HepG2 (cell line): ENCODE measurements around the gene SRC. TPM values are rescaled to one million over a fixed set of nuclear protein-coding genes. Genes with fewer than 3 reads are reported as not detected.

Experiments
- ATAC-seq: fragments of 200-7000 bp; cut with Tn5 transposase; 3 replicates; pipeline ENCODE4 v1.9.1; 2020; ENCODE audit warnings: mild to moderate bottlenecking, moderate library complexity
- BruUV-seq: library from RNA; stranded (reverse); fragments of 400-500 nt; replicated peaks from 2 replicates; lab custom pipeline; 2021; lab: Mats Ljungman, UMichigan
- CTCF ChIA-PET: fragments of 300-600 bp; formaldehyde crosslinking; extraction: SDS; loops from one replicate; lab custom pipeline; 2021; ENCODE audit warnings: low total read pairs, inconsistent platforms, low intra/inter-chr PET ratio; lab: Yijun Ruan, JAX
- POLR2A ChIA-PET: fragments of 350-600 bp; sonication (Branson Sonifier 250); formaldehyde crosslinking; loops from one replicate; lab custom pipeline; 2020; ENCODE audit warnings: antibody characterized with exemption, inconsistent platforms; lab: Yijun Ruan, JAX
- DNase-seq: peaks from one replicate; pipeline ENCODE4 v3.0.0-alpha.2; 2015; ENCODE audit warnings: low spot score
- FAIRE-seq: peaks from 3 replicates; lab custom pipeline; 2011; peaks lifted over from hg19 to GRCh38; lab: Jason Lieb, UNC
- H2AFZ ChIP-seq: one replicate; pipeline ENCODE4 v1.6.1; 2011; ENCODE audit warnings: low read length, inconsistent platforms
- H3K27ac ChIP-seq: fragments of 300-600 bp; 3 replicates; pipeline ENCODE4 v1.8.0; 2011; ENCODE audit warnings: mixed run types, mild to moderate bottlenecking, mixed read lengths, low read length, inconsistent platforms; ENCODE audit not compliant: insufficient read depth; ENCODE audit errors: extremely low read length
- H3K27me3 ChIP-seq, 2 experiments: fragments of 200-600 bp in 1 of 2; 2 replicates in 1 of 2; 3 replicates in 1 of 2; pipeline versions ENCODE4 v1.6.0 to v1.8.0; 2011; ENCODE audit warnings: low read length in 2 of 2, mild to moderate bottlenecking in 2 of 2, moderate library complexity in 2 of 2, inconsistent platforms in 1 of 2; ENCODE audit not compliant: insufficient read depth in 2 of 2, control insufficient read depth in 1 of 2
- H3K36me3 ChIP-seq, 2 experiments: fragments of 200-600 bp in 1 of 2; replicated peaks in 1 of 2; 2 replicates in 1 of 2; 3 replicates in 1 of 2; pipeline versions ENCODE4 v1.5.1 to v1.8.0; 2011; ENCODE audit warnings: low read length in 2 of 2, inconsistent platforms in 1 of 2; ENCODE audit not compliant: insufficient read depth in 2 of 2, control insufficient read depth in 1 of 2
- H3K4me1 ChIP-seq: 2 replicates; pipeline ENCODE4 v1.5.1; 2012; ENCODE audit warnings: low read length, inconsistent platforms; ENCODE audit not compliant: insufficient read depth
- H3K4me2 ChIP-seq: 2 replicates; pipeline ENCODE4 v1.6.0; 2011; ENCODE audit warnings: low read depth, low read length, inconsistent platforms
- H3K4me3 ChIP-seq, 3 experiments: fragments of 200-600 bp in 1 of 3; sonication (generic), shearing (Covaris generic) in 1 of 3; replicated peaks in 1 of 3; 2 replicates each; pipeline ENCODE4 v1.5.1; 2011 to 2016; ENCODE audit warnings: low read length in 3 of 3, inconsistent platforms in 2 of 3, low read depth in 2 of 3, mild to moderate bottlenecking in 2 of 3, control low read depth in 1 of 3, mixed read lengths in 1 of 3; ENCODE audit not compliant: insufficient read depth in 1 of 3
- H3K79me2 ChIP-seq: one replicate; pipeline ENCODE4 v1.6.1; 2011; ENCODE audit warnings: low read length, inconsistent platforms; ENCODE audit not compliant: insufficient read depth
- H3K9ac ChIP-seq: 2 replicates; pipeline ENCODE4 v1.6.0; 2011; ENCODE audit warnings: mild to moderate bottlenecking, low read depth, low read length, inconsistent platforms; ENCODE audit not compliant: insufficient read depth
- H3K9me3 ChIP-seq: 2 replicates; pipeline ENCODE4 v1.5.1; 2012; ENCODE audit warnings: mild to moderate bottlenecking, low read length
- H4K20me1 ChIP-seq: 2 replicates; pipeline ENCODE4 v1.6.0; 2011; ENCODE audit warnings: inconsistent platforms, mild to moderate bottlenecking, low read length, moderate library complexity; ENCODE audit not compliant: insufficient read depth
- AFF4 ChIP-seq: sonication (generic); formaldehyde crosslinking; IDR thresholded peaks from 2 replicates; pipeline ENCODE4 v1.4.0; 2020; ENCODE audit warnings: missing genetic modification reagents
- FUBP1 ChIP-seq: sonication (generic); formaldehyde crosslinking; IDR thresholded peaks from 2 replicates; pipeline ENCODE4 v1.5.1; 2020; ENCODE audit warnings: missing genetic modification reagents, mild to moderate bottlenecking, borderline replicate concordance
- KAT2B ChIP-seq: fragments of 150-350 bp; IDR thresholded peaks from 2 replicates; pipeline ENCODE4 v1.6.1; 2014; ENCODE audit warnings: low read depth, low read length, borderline replicate concordance
- NCOA2 ChIP-seq: sonication (generic); formaldehyde crosslinking; IDR thresholded peaks from 2 replicates; pipeline ENCODE4 v1.8.0; 2022; ENCODE audit warnings: inconsistent platforms
- REPIN1 ChIP-seq: sonication (generic); formaldehyde crosslinking; IDR thresholded peaks from 2 replicates; pipeline ENCODE4 v1.8.0; 2022; ENCODE audit warnings: missing genetic modification reagents, low read depth, mild to moderate bottlenecking, borderline replicate concordance
- REXO4 ChIP-seq: sonication (generic); formaldehyde crosslinking; IDR thresholded peaks from 2 replicates; pipeline ENCODE4 v1.8.0; 2022; ENCODE audit warnings: missing genetic modification reagents, mild to moderate bottlenecking, borderline replicate concordance
- SOX13 ChIP-seq, 3 experiments: fragments of 450-650 bp in 1 of 3; sonication (generic) in 1 of 3; formaldehyde crosslinking in 1 of 3; IDR thresholded peaks in 2 of 3; conservative IDR thresholded peaks in 1 of 3; 2 replicates each; pipeline versions ENCODE4 v1.5.0 to v1.6.1; 2016 to 2020; ENCODE audit warnings: antibody characterized with exemption in 1 of 3, mild to moderate bottlenecking in 1 of 3, missing compliant biosample characterization in 1 of 3, missing genetic modification reagents in 1 of 3, moderate library complexity in 1 of 3
- TEAD3 ChIP-seq: optimal IDR thresholded peaks from 2 replicates; pipeline ENCODE3; 2016; ENCODE audit warnings: borderline replicate concordance
- XRCC5 ChIP-seq: fragments of 200-400 bp; formaldehyde crosslinking; optimal IDR thresholded peaks from 2 replicates; pipeline ENCODE3; 2017; ENCODE audit warnings: mild to moderate bottlenecking, low read length
- ZBTB1 ChIP-seq: sonication (generic); formaldehyde crosslinking; IDR thresholded peaks from 2 replicates; pipeline ENCODE4 v1.4.0; 2020; ENCODE audit warnings: missing genetic modification reagents, borderline replicate concordance
- ZC3H4 ChIP-seq: sonication (generic); formaldehyde crosslinking; IDR thresholded peaks from 2 replicates; pipeline ENCODE4 v1.4.0; 2020; ENCODE audit warnings: missing genetic modification reagents, borderline replicate concordance
- ZNF430 ChIP-seq: sonication (generic); formaldehyde crosslinking; IDR thresholded peaks from 2 replicates; pipeline ENCODE4 v1.9.0; 2021; ENCODE audit warnings: mild to moderate bottlenecking, missing genetic modification reagents
- ZNF44 ChIP-seq: sonication (generic); formaldehyde crosslinking; IDR thresholded peaks from 2 replicates; pipeline ENCODE4 v1.5.1; 2020; ENCODE audit warnings: mild to moderate bottlenecking, missing genetic modification reagents
- ZNF562 ChIP-seq: sonication (generic); formaldehyde crosslinking; IDR thresholded peaks from 2 replicates; pipeline ENCODE4 v1.8.0; 2022; ENCODE audit warnings: missing genetic modification reagents, borderline replicate concordance
- WGBS: methylation state at CpG from one replicate; pipeline ENCODE4 v1.1.6; 2017; ENCODE audit warnings: low lambda C conversion rate; 5-methylcytosine and 5-hydroxymethylcytosine counted together
- in situ Hi-C: cut with HindIII; loops from 2 replicates; pipeline ENCODE4 v1.10.0; 2017; ENCODE audit warnings: low pct_unique_long_range_greater_than_20kb; ENCODE audit not compliant: extremely low pct_ligation_motif_present
- intact Hi-C: fragments of 100-400 bp; cut with micrococcal nuclease; formaldehyde crosslinking; loops from one replicate; pipeline ENCODE4 v1.10.0; 2022; ENCODE audit not compliant: unreplicated experiment
- polyA plus RNA-seq, 8 experiments: library from polyadenylated mRNA; depleted of rRNA in 3 of 8; stranded (reverse) in 7 of 8; unstranded in 1 of 8; fragments of >200 nt; fragmentation: Illumina TruSeq in 4 of 8; extraction: Trizol in 4 of 8; gene quantifications; 2 replicates each; pipeline versions ENCODE4 v1.2.1 to v1.2.3, GENCODE V29; 2011 to 2016; ENCODE audit warnings: low read depth in 4 of 8, missing spikeins in 1 of 8, mixed read lengths in 1 of 8; ENCODE audit not compliant: insufficient read depth in 1 of 8
- total RNA-seq, 5 experiments: library from RNA; depleted of rRNA; stranded (reverse); fragments of >200 nt; fragmentation: Illumina TruSeq; extraction: Trizol; gene quantifications; 2 replicates each; pipeline ENCODE4 v1.2.3, GENCODE V29; 2016; ENCODE audit warnings: low read depth in 1 of 5
- TF ChIP-seq, protein P1 (sequence below): IDR thresholded peaks from 2 replicates; pipeline ENCODE4 v1.6.1; 2016; ENCODE audit warnings: missing compliant biosample characterization, missing genetic modification reagents, borderline replicate concordance

Gene SRC
- total and polyA plus RNA-seq, 2 of the 13 experiments (the other 11 are each of a cell fraction or from before 2014, with no cell fraction given), result 54.7 to 192 TPM

GRCh38 chr20:37379967-37380828 lies 34.3 kb downstream of the SRC start:
- ATAC-seq, result peak; percentile 64
- Histone ChIP-seq H3K79me2 (peaks cover 44% of the 10 kb centered on the region), H3K27me3 (no peaks in the 10 kb centered on the region), H2AFZ (no peak overlapping the region), H3K9ac (no peak overlapping the region), H3K4me3 (peak overlapping the region in 1 of 3 experiments; percentile 36; a peak in 1 of 6 replicates), H3K4me2 (peak overlapping the region; percentile 26), H3K36me3 (peaks cover 24 to 61% of the 10 kb centered on the region in 2 experiments), H4K20me1 (peaks cover 49% of the 10 kb centered on the region), H3K9me3 (no peaks in the 10 kb centered on the region), H3K4me1 (peaks cover 57% of the 10 kb centered on the region), H3K27ac (peak overlapping the region; percentile 52)
- CTCF ChIA-PET, result no interaction called here
- peak; percentile 92 for FAIRE-seq
- 26% methylated on average over 14 of the region's 14 CpGs for WGBS
- TSS peak; percentile 6 for BruUV-seq
- POLR2A ChIA-PET, result interaction anchor here (0.6 to 3.5 kb wide), 14 partner anchors 10 to 201 kb away, joined by 3 to 34 read pairs (median 4); partner anchors contain the start of genes BLCAP, MANBAL, MROH8 and RPN2
- DNase-seq, result peak; percentile 97
- in situ Hi-C loops, result no loop called here
- intact Hi-C loops, result loop anchor here (1.0 to 2.0 kb wide), 4 partner anchors 17 to 111 kb away; no protein-coding TSS in a partner anchor
- TF ChIP-seq ZNF430 (CRISPR knock-in tag), result no peak; the same call in 1 of the 2 replicates
- TF ChIP-seq SOX13 (IDR thresholded peaks at IDR 0.05), result no peak
- TF ChIP-seq SOX13 (CRISPR knock-in tag; conservative IDR thresholded peaks at IDR 0.05 in 1 of 2, IDR thresholded peaks at IDR 0.05 in 1 of 2), result peak; percentile 75 to 90; a peak in 1 of 4 replicates
- TF ChIP-seq XRCC5, result peak; percentile 50
- no peak for TF ChIP-seq ZBTB1
- TF ChIP-seq ZNF562 (CRISPR knock-in tag), result no peak
- TF ChIP-seq, protein P1, sequence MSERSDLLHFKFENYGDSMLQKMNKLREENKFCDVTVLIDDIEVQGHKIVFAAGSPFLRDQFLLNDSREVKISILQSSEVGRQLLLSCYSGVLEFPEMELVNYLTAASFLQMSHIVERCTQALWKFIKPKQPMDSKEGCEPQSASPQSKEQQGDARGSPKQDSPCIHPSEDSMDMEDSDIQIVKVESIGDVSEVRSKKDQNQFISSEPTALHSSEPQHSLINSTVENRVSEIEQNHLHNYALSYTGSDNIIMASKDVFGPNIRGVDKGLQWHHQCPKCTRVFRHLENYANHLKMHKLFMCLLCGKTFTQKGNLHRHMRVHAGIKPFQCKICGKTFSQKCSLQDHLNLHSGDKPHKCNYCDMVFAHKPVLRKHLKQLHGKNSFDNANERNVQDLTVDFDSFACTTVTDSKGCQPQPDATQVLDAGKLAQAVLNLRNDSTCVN (CRISPR knock-in tag), result peak; percentile 15; the same call in 1 of the 2 replicates
- TF ChIP-seq FUBP1 (CRISPR knock-in tag), result no peak
- peak; percentile 85; the same call in 1 of the 2 replicates for TF ChIP-seq REPIN1 (CRISPR knock-in tag)
- peak; percentile 72 for TF ChIP-seq NCOA2 (CRISPR knock-in tag)
- TF ChIP-seq TEAD3 (CRISPR knock-in tag), result peak; percentile 88
- no peak for TF ChIP-seq ZNF44
- TF ChIP-seq AFF4, result no peak
- TF ChIP-seq REXO4 (CRISPR knock-in tag), result no peak
- TF ChIP-seq ZC3H4 (CRISPR knock-in tag), result no peak
- TF ChIP-seq KAT2B, result no peak
